A549 treated with RU486 at 1 μM for 4 hours (cell line): Measurements from ENCODE around the gene SLC25A15. TPM values are rescaled to one million over a fixed set of nuclear protein-coding genes. Genes with fewer than 3 reads are reported as not detected.

Experiments
- total RNA-seq: library from RNA; stranded (reverse); fragments of 200-300 nt; extraction: Qiagen RNA extraction; gene quantifications from 5 replicates; pipeline ENCODE4 v1.2.3, GENCODE V29; 2022; ENCODE audit warnings: low read depth

The SLC25A15 gene
- 11.8 to 19.4 TPM (median 17.8 TPM) in 5 replicates for total RNA-seq

GRCh38 chr13:40789275-40790153 is at the start of gene SLC25A15:
Gene SLC25A15 (plus strand): TSS chr13:40789611. CDS start chr13:40793227, 3,616 bp downstream.

GRCh38 chr13:40770934-40771618 is 18.3 kb upstream of the SLC25A15 start, which contains the start of gene MRPS31:
Gene MRPS31 (minus strand): TSS chr13:40771190. CDS start chr13:40771136, 54 bp downstream.

Other genes with a start within 250 kb of the SLC25A15 start
- 2.2 to 4.4 TPM (median 3.9 TPM) in 5 replicates for gene FOXO1, start 123.0 kb upstream of the SLC25A15 start, total RNA-seq
- gene MRPS31, start 18.4 kb upstream of the SLC25A15 start, total RNA-seq = 13.1 to 16.5 TPM (median 14.6 TPM) in 5 replicates
- gene ELF1, start 229.7 kb downstream of the SLC25A15 start, total RNA-seq = 23.6 to 30.1 TPM (median 26.4 TPM) in 5 replicates